ENCODE data around the gene HTN1. TPM values are rescaled to one million over a fixed set of nuclear protein-coding genes. Genes with fewer than 3 reads are reported as not detected.
"Not testable (repeated sequence)": the region's sequence is repeated elsewhere in the genome, so short reads cannot be mapped to it uniquely, and the experiment has no call there.

Gene HTN1
- not detected for total RNA-seq (ENCODE audit: unreplicated experiment)
- long read RNA-seq = 0 reads

DNA sequence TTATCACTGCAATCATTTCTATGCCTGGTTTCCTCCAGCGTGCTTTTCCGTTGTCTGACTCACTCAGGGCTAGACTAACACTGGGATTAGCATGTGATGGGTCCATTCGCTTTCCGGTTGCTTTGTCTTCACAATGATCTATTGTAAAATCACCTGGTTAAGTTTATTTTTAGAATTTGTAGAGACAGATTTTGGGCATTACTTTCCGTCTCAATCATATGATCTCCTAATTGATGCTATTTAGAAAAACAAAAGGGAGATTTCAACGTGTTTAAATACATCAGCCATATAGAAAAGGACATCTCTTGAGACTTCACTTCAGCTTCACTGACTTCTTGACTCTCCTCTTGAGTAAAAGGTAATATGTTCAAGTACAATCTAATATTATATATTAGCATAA, at the start of gene HTN1:
TSS of gene HTN1 (plus strand) at position 301 of the 400 bp plus-strand sequence. CDS start 2,639 bp downstream, outside the sequence.
- H3K4me1 Mint-ChIP-seq (ENCODE audit: low read depth, unreplicated experiment) = peaks cover 10% of the 10 kb centered on the region
- not testable (repeated sequence) for H3K36me3 Mint-ChIP-seq (ENCODE audit: unreplicated experiment); H3K27ac Mint-ChIP-seq (ENCODE audit: unreplicated experiment)

DNA sequence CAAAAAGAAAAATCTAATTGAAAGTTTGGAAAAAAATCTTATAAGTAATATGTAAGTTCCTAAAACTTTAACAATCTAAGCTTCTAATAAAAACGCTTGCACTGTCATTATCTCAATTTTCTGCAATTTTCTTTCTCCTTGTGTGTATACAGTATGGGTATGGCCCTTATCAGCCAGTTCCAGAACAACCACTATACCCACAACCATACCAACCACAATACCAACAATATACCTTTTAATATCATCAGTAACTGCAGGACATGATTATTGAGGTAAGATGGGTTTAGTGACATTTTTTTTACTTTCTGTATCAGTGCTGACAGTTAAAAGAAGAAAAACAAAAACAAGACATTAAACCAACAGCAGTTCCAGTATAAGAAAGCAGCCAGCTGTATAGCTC, 49.5 kb upstream of the HTN1 start:
- no peak for DNase-seq
- no peaks in the 10 kb centered on the region for H3K9me3 Mint-ChIP-seq (ENCODE audit: unreplicated experiment)
- no peaks in the 10 kb centered on the region for H3K36me3 Mint-ChIP-seq (ENCODE audit: unreplicated experiment)
- TF ChIP-seq, protein P1, sequence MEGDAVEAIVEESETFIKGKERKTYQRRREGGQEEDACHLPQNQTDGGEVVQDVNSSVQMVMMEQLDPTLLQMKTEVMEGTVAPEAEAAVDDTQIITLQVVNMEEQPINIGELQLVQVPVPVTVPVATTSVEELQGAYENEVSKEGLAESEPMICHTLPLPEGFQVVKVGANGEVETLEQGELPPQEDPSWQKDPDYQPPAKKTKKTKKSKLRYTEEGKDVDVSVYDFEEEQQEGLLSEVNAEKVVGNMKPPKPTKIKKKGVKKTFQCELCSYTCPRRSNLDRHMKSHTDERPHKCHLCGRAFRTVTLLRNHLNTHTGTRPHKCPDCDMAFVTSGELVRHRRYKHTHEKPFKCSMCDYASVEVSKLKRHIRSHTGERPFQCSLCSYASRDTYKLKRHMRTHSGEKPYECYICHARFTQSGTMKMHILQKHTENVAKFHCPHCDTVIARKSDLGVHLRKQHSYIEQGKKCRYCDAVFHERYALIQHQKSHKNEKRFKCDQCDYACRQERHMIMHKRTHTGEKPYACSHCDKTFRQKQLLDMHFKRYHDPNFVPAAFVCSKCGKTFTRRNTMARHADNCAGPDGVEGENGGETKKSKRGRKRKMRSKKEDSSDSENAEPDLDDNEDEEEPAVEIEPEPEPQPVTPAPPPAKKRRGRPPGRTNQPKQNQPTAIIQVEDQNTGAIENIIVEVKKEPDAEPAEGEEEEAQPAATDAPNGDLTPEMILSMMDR (IDR thresholded peaks at IDR 0.05; ENCODE audit: partially characterized antibody, unreplicated experiment) = no peak
- H3K27ac Mint-ChIP-seq (ENCODE audit: unreplicated experiment) = no peak overlapping the region
- H3K4me1 Mint-ChIP-seq (ENCODE audit: low read depth, unreplicated experiment) = no peaks in the 10 kb centered on the region
- H3K4me3 Mint-ChIP-seq (ENCODE audit: unreplicated experiment) = no peak overlapping the region
- H3K27me3 Mint-ChIP-seq (ENCODE audit: unreplicated experiment) = no peaks in the 10 kb centered on the region

More for the DNA sequence above, at the start of gene HTN1:
- not testable (repeated sequence) for H3K27me3 Mint-ChIP-seq (ENCODE audit: unreplicated experiment); DNase-seq; H3K9me3 Mint-ChIP-seq (ENCODE audit: unreplicated experiment); H3K4me3 Mint-ChIP-seq (ENCODE audit: unreplicated experiment)

DNA sequence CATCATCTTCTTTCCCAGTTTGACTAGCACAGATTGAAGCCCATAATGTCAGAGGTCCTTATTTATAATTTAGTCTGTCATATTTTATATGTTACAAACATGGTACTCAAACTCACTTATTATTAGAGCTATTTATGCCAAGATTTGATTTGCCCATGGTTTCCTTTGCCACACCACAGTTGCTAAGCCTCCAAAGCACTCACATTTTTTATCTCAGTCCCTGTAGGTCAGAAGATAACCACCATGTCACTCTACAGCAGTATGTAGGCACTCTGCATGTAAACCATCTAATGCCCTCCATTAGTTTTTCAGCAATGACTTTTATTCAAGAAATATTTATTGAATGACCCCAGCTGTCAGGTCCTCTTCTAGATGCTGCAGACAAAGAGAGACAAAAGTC, 47.7 kb upstream of the HTN1 start:
- Mint-ChIP-seq H3K27ac (ENCODE audit: unreplicated experiment) (no peak overlapping the region), H3K9me3 (ENCODE audit: unreplicated experiment) (no peaks in the 10 kb centered on the region), H3K4me1 (ENCODE audit: low read depth, unreplicated experiment) (no peaks in the 10 kb centered on the region), H3K36me3 (ENCODE audit: unreplicated experiment) (no peaks in the 10 kb centered on the region), H3K4me3 (ENCODE audit: unreplicated experiment) (no peak overlapping the region), H3K27me3 (ENCODE audit: unreplicated experiment) (no peaks in the 10 kb centered on the region)
- TF ChIP-seq, protein P1 (IDR thresholded peaks at IDR 0.05; ENCODE audit: partially characterized antibody, unreplicated experiment) = no peak
- no peak for DNase-seq

DNA sequence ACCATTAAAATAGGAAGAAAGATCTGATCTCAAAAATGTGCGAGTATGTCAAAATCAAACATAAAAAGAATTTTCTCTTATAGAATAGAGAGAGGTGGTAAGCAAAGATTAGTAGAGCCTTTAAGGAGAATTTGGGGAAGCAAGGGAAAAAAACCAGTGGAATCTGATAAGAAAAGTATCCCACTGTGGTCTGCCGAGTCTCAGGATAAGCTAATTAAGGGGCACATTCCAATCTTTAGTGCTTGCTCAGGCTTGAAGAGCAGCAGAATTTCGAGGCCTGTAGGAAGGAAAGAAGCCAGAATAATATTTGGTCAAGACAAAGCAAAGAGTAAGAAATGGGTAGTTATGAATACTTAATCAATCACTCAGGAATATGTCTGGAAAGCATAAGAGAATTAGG, 41.5 kb upstream of the HTN1 start:
- DNase-seq = no peak
- TF ChIP-seq, protein P1 (IDR thresholded peaks at IDR 0.05; ENCODE audit: partially characterized antibody, unreplicated experiment) = no peak
- Mint-ChIP-seq H3K4me3 (ENCODE audit: unreplicated experiment) (no peak overlapping the region), H3K27me3 (ENCODE audit: unreplicated experiment) (peaks cover 2% of the 10 kb centered on the region), H3K27ac (ENCODE audit: unreplicated experiment) (no peak overlapping the region), H3K4me1 (ENCODE audit: low read depth, unreplicated experiment) (no peaks in the 10 kb centered on the region), H3K36me3 (ENCODE audit: unreplicated experiment) (no peaks in the 10 kb centered on the region), H3K9me3 (ENCODE audit: unreplicated experiment) (peaks cover 2% of the 10 kb centered on the region)

DNA sequence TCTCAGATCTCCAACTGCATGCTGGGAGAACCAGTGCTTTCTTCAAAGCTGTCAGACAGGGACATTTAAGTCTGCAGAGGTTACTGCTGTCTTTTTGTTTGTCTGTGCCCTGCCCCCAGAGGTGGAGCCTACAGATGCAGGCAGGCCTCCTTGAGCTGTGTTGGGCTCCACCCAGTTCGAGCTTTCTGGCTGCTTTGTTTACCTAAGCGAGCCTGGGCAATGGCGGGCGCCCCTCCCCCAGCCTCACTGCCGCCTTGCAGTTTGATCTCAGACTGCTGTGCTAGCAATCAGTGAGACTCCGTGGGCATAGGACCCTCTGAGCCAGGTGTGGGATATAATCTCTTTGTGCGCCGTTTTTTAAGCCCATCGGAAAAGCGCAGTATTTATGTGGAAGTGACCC, 31.2 kb upstream of the HTN1 start:
- not testable (repeated sequence) for H3K4me1 Mint-ChIP-seq (ENCODE audit: low read depth, unreplicated experiment); DNase-seq; H3K27ac Mint-ChIP-seq (ENCODE audit: unreplicated experiment); H3K27me3 Mint-ChIP-seq (ENCODE audit: unreplicated experiment); H3K36me3 Mint-ChIP-seq (ENCODE audit: unreplicated experiment); H3K4me3 Mint-ChIP-seq (ENCODE audit: unreplicated experiment); H3K9me3 Mint-ChIP-seq (ENCODE audit: unreplicated experiment)

DNA sequence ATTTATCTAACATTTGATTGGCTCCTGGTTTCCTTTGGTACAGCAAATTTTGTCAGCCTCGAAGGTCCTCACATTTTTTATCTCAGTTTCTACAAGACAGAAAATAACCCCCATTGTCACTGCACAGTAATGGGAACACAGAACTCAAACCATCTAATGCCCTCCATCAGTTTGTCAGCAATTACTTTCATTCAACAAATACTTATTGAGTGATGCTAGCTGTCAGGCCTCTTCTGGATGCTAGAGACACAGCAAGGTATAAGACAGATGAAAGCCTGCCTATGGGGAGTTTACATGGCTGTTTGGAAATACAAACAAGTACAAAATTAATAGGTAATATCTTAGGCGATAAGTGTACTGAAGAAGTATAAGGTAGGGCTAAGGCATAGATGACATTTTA, 27.0 kb upstream of the HTN1 start:
- H3K4me3 Mint-ChIP-seq (ENCODE audit: unreplicated experiment) = no peak overlapping the region
- TF ChIP-seq, protein P1 (IDR thresholded peaks at IDR 0.05; ENCODE audit: partially characterized antibody, unreplicated experiment) = no peak
- H3K9me3 Mint-ChIP-seq (ENCODE audit: unreplicated experiment) = no peaks in the 10 kb centered on the region
- H3K27ac Mint-ChIP-seq (ENCODE audit: unreplicated experiment) = no peak overlapping the region
- no peaks in the 10 kb centered on the region for H3K27me3 Mint-ChIP-seq (ENCODE audit: unreplicated experiment)
- no peaks in the 10 kb centered on the region for H3K4me1 Mint-ChIP-seq (ENCODE audit: low read depth, unreplicated experiment)
- H3K36me3 Mint-ChIP-seq (ENCODE audit: unreplicated experiment) = no peaks in the 10 kb centered on the region
- no peak for DNase-seq
